ENCODE measurements around the gene LHFPL2. TPM values are rescaled to one million over a fixed set of nuclear protein-coding genes. Genes with fewer than 3 reads are reported as not detected.

The LHFPL2 gene
- total and polyA plus RNA-seq, 3 donors from 2014 or later, result 24.8 to 48.6 (median 42.8) TPM

GRCh38 chr5:78573318-78573717 is 75.3 kb downstream of the LHFPL2 start:
- H3K9me3 ChIP-seq, result no peaks in the 10 kb centered on the region
- TF ChIP-seq CTCF (IDR thresholded peaks at IDR 0.05) (no peak), POLR2A (IDR thresholded peaks at IDR 0.05) (no peak)
- DNase-seq, result no peak
- WGBS, 2 donors, result 85 to 95% methylated on average over 2 of the region's 2 CpGs
- no peak overlapping the region for H3K27ac ChIP-seq
- no peak overlapping the region for H3K4me3 ChIP-seq
- H3K4me1 ChIP-seq, result peaks cover 34% of the 10 kb centered on the region
- intact Hi-C loops (cut with DNase I; ENCODE audit: low total_unique reads), result no loop called here
- no peaks in the 10 kb centered on the region for H3K27me3 ChIP-seq
- no peaks in the 10 kb centered on the region for H3K36me3 ChIP-seq (ENCODE audit: low read depth, missing control alignments)

GRCh38 chr5:78570646-78571045 is 77.9 kb downstream of the LHFPL2 start:
- 95 to 96% methylated on average over 5 of the region's 5 CpGs for WGBS, 2 donors
- Histone ChIP-seq H3K36me3 (ENCODE audit: low read depth, missing control alignments) (no peaks in the 10 kb centered on the region), H3K4me1 (peaks cover 20% of the 10 kb centered on the region), H3K27me3 (no peaks in the 10 kb centered on the region), H3K27ac (no peak overlapping the region), H3K4me3 (no peak overlapping the region), H3K9me3 (no peaks in the 10 kb centered on the region)
- intact Hi-C loops (cut with DNase I; ENCODE audit: low total_unique reads), result no loop called here
- TF ChIP-seq CTCF (IDR thresholded peaks at IDR 0.05) (no peak), POLR2A (IDR thresholded peaks at IDR 0.05) (no peak)
- DNase-seq, result no peak

DNA sequence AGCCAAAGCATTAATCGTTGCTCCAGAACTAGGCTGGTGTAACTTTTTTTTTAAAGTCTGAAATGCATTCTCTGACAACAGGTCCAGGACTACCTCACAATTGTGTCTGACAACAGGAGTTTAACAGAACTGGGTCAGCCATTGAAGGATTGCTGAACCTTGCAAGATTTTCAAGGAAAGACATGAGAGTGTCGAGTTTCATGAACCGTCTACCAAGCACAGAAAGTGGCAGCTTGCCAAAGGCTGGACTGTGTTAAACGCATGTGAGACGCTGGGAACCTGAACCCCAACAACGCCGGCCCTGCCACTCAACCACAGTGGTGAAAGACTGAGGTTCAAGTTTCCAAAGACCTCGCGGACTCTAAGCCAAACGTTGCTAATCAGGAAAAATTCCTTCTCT is 79.1 kb downstream of the LHFPL2 start:
- Histone ChIP-seq H3K27ac (no peak overlapping the region), H3K27me3 (no peaks in the 10 kb centered on the region), H3K4me1 (peaks cover 20% of the 10 kb centered on the region), H3K4me3 (no peak overlapping the region), H3K9me3 (no peaks in the 10 kb centered on the region), H3K36me3 (ENCODE audit: low read depth, missing control alignments) (no peaks in the 10 kb centered on the region)
- DNase-seq, result peak; percentile 69
- no peak for TF ChIP-seq CTCF (IDR thresholded peaks at IDR 0.05)
- TF ChIP-seq POLR2A (IDR thresholded peaks at IDR 0.05), result no peak
- intact Hi-C loops (cut with DNase I; ENCODE audit: low total_unique reads), result no loop called here
- 31 to 46% methylated on average over 10 of the region's 10 CpGs for WGBS, 2 donors

DNA sequence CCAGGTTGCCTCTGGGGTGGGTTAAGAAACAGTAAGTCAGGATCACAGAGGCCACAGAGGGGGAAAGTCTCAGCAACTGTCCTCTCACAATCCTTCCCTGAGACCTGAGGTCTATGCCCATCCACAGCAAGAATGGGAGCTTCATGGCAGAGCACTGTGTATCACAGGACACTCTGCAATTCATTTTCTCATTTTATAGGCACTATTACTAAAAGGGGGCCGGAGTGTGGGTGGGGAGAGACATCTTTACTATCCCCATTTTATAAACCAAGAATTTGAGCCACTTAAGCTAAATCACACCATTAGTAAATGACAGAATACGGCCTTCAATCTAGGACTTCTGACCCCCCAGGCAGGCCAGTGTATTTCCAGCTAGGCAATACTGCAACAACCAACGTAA is 79.9 kb downstream of the LHFPL2 start:
- TF ChIP-seq POLR2A (IDR thresholded peaks at IDR 0.05), result no peak
- no peak for TF ChIP-seq CTCF (IDR thresholded peaks at IDR 0.05)
- intact Hi-C loops (cut with DNase I; ENCODE audit: low total_unique reads), result no loop called here

DNA sequence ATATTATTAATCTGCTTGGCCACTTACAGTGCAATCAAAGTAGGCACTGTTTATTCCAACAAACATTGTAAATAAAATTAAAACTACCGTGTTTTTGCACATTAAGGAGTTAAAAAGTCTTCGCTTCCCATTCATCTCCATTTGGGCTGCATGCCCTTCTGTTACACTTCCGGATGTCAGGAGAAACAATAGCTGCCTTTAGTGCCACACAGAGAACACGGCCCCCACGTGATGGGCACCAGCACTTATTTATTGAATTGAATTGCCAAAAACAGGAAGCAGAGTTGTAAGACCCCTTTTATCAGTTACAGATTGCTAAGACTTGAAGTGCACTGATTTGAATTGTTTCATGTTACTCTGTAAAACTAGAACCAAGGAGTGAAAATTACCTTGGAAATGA is 80.4 kb downstream of the LHFPL2 start:
- 51 to 69% methylated on average over 5 of the region's 5 CpGs for WGBS, 2 donors
- H3K4me1 ChIP-seq, result peaks cover 20% of the 10 kb centered on the region
- no peaks in the 10 kb centered on the region for H3K36me3 ChIP-seq (ENCODE audit: low read depth, missing control alignments)
- TF ChIP-seq CTCF (IDR thresholded peaks at IDR 0.05), result no peak
- TF ChIP-seq POLR2A (IDR thresholded peaks at IDR 0.05), result no peak
- H3K4me3 ChIP-seq, result no peak overlapping the region
- H3K9me3 ChIP-seq, result no peaks in the 10 kb centered on the region
- intact Hi-C loops (cut with DNase I; ENCODE audit: low total_unique reads), result no loop called here
- H3K27ac ChIP-seq, result no peak overlapping the region
- peak; percentile 60 for DNase-seq
- no peaks in the 10 kb centered on the region for H3K27me3 ChIP-seq

More for the DNA sequence above, 79.9 kb downstream of the LHFPL2 start:
- peaks cover 20% of the 10 kb centered on the region for H3K4me1 ChIP-seq
- H3K4me3 ChIP-seq, result no peak overlapping the region
- no peak for DNase-seq
- no peak overlapping the region for H3K27ac ChIP-seq
- WGBS, 2 donors, result 92 to 93% methylated on average over 3 of the region's 3 CpGs
- no peaks in the 10 kb centered on the region for H3K27me3 ChIP-seq
- H3K36me3 ChIP-seq (ENCODE audit: low read depth, missing control alignments), result no peaks in the 10 kb centered on the region
- no peaks in the 10 kb centered on the region for H3K9me3 ChIP-seq

Measured in testis (tissue), 3 donors.